Glutamatergic neuron (in vitro differentiated cells): Measurements from ENCODE around the gene DEF6. TPM values are rescaled to one million over a fixed set of nuclear protein-coding genes. Genes with fewer than 3 reads are reported as not detected.

ENCODE experiments used
- DNase-seq: peaks from one replicate; pipeline ENCODE4 v3.0.0; 2022
- H3K27ac Mint-ChIP-seq: one replicate; pipeline ENCODE4 v1.8.0; 2020; ENCODE audit warnings: mild to moderate bottlenecking, mixed read lengths, inconsistent platforms; ENCODE audit not compliant: unreplicated experiment
- H3K27me3 Mint-ChIP-seq: one replicate; pipeline ENCODE4 v1.8.0; 2020; ENCODE audit warnings: mild to moderate bottlenecking, moderate library complexity, mixed read lengths, inconsistent platforms; ENCODE audit not compliant: unreplicated experiment
- H3K36me3 Mint-ChIP-seq: one replicate; pipeline ENCODE4 v1.8.0; 2020; ENCODE audit warnings: mild to moderate bottlenecking, mixed read lengths, inconsistent platforms; ENCODE audit not compliant: unreplicated experiment
- H3K4me1 Mint-ChIP-seq: one replicate; pipeline ENCODE4 v1.8.0; 2020; ENCODE audit warnings: mild to moderate bottlenecking, low read depth, mixed read lengths, inconsistent platforms; ENCODE audit not compliant: unreplicated experiment
- H3K4me3 Mint-ChIP-seq: one replicate; pipeline ENCODE4 v1.8.0; 2020; ENCODE audit warnings: mild to moderate bottlenecking, mixed read lengths, inconsistent platforms; ENCODE audit not compliant: unreplicated experiment
- H3K9me3 Mint-ChIP-seq: one replicate; pipeline ENCODE4 v1.8.0; 2020; ENCODE audit warnings: mild to moderate bottlenecking, moderate library complexity, mixed read lengths, inconsistent platforms; ENCODE audit not compliant: unreplicated experiment
- total RNA-seq: library from RNA; stranded (reverse); fragmentation: NEBNext Ultra II Directional; extraction: Animal tissue kit (Norgen Biotek cat#: 25700); gene quantifications from one replicate; pipeline ENCODE4 v1.2.1, GENCODE V29; 2021; ENCODE audit not compliant: unreplicated experiment
- TF ChIP-seq, protein P1 (sequence below): fragments of 200-600 bp; sonication (generic); IDR thresholded peaks from one replicate; pipeline ENCODE4 v1.5.0; 2021; ENCODE audit not compliant: partially characterized antibody, unreplicated experiment

Gene DEF6
- total RNA-seq, 1 donor from 2014 or later, result 1.8 TPM

DNA sequence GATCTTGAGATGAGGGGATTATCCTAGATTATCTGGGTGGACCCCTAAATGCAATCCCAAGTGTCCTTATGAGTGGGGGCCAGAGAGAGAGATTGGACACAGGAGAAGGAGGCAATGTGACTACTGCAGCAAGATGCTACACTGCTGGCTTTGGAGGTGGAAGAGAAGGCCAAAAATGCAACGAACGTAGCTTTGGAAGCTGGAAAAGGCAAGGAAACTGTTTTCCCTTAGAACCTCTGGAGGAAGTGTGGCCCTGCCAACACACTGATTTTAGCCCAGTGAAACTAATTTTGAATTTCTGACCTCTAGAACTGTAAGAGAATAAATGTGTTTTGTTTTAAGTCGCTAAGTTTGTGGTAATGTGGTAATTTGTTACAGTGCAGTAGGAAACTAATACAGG is 60.5 kb downstream of the DEF6 start:
- no peak for DNase-seq
- H3K4me3 Mint-ChIP-seq, result no peak overlapping the region
- peaks cover 37% of the 10 kb centered on the region for H3K4me1 Mint-ChIP-seq
- H3K27ac Mint-ChIP-seq, result no peak overlapping the region
- H3K27me3 Mint-ChIP-seq, result peaks cover 3% of the 10 kb centered on the region
- TF ChIP-seq, protein P1, sequence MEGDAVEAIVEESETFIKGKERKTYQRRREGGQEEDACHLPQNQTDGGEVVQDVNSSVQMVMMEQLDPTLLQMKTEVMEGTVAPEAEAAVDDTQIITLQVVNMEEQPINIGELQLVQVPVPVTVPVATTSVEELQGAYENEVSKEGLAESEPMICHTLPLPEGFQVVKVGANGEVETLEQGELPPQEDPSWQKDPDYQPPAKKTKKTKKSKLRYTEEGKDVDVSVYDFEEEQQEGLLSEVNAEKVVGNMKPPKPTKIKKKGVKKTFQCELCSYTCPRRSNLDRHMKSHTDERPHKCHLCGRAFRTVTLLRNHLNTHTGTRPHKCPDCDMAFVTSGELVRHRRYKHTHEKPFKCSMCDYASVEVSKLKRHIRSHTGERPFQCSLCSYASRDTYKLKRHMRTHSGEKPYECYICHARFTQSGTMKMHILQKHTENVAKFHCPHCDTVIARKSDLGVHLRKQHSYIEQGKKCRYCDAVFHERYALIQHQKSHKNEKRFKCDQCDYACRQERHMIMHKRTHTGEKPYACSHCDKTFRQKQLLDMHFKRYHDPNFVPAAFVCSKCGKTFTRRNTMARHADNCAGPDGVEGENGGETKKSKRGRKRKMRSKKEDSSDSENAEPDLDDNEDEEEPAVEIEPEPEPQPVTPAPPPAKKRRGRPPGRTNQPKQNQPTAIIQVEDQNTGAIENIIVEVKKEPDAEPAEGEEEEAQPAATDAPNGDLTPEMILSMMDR, result no peak
- H3K9me3 Mint-ChIP-seq, result peaks cover 6% of the 10 kb centered on the region
- H3K36me3 Mint-ChIP-seq, result peaks cover 10% of the 10 kb centered on the region

DNA sequence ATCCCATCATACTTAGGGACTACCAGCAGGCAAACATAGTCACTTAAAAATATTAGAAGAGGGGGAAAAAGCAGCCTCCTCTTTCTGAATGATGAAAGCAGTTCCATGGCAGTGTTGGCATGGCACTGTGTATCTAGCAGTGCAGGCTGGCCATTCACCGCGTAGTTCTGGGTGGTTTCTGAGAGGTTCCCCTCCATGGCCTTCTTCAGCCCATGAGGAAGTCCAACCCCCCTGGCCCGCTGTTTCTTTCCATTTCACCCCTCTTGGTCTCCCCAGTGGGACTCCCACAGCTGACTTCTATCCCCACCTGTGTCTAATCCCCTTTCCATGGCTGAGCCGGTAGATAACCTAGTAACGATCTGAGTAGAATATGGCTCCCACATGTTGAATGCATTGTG is 61.7 kb downstream of the DEF6 start:
- no peak for DNase-seq
- peaks cover 3% of the 10 kb centered on the region for H3K27me3 Mint-ChIP-seq
- no peak overlapping the region for H3K4me3 Mint-ChIP-seq
- peaks cover 44% of the 10 kb centered on the region for H3K4me1 Mint-ChIP-seq
- H3K9me3 Mint-ChIP-seq, result peaks cover 6% of the 10 kb centered on the region
- H3K36me3 Mint-ChIP-seq, result peaks cover 8% of the 10 kb centered on the region
- no peak overlapping the region for H3K27ac Mint-ChIP-seq
- TF ChIP-seq, protein P1, result no peak

DNA sequence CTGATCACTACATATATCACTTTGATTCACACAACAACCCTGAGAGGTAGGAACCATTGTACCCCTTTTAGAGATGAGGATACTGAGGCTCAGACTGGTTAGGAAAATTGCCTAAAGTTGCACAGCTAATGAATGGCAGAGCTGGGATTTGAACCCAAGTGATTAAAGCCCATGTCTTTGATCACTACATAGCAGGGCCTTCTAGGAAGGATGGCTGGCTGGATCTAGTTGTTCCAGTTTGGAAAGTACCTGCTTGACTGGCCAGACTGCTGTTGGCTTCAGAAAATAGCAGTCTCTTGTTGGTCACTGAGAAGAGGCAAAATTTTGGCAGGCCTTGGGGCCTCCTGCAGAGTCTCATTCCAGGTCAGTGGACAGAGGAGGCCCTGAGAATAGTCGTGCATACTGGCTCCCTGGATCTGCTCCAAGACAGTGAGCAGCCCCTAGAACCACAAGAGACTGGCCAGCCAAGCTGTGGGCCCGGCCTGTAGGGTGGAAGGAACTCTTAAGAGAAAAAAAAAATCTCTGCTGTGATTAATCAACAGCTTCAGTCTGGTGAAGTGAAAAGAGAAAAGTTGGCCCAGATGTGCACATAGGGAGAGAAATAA is 62.2 kb downstream of the DEF6 start:
- DNase-seq, result no peak
- Mint-ChIP-seq H3K4me1 (peaks cover 44% of the 10 kb centered on the region), H3K27ac (no peak overlapping the region), H3K9me3 (peaks cover 6% of the 10 kb centered on the region), H3K27me3 (peaks cover 3% of the 10 kb centered on the region), H3K36me3 (peaks cover 8% of the 10 kb centered on the region), H3K4me3 (no peak overlapping the region)
- TF ChIP-seq, protein P1, result no peak

DNA sequence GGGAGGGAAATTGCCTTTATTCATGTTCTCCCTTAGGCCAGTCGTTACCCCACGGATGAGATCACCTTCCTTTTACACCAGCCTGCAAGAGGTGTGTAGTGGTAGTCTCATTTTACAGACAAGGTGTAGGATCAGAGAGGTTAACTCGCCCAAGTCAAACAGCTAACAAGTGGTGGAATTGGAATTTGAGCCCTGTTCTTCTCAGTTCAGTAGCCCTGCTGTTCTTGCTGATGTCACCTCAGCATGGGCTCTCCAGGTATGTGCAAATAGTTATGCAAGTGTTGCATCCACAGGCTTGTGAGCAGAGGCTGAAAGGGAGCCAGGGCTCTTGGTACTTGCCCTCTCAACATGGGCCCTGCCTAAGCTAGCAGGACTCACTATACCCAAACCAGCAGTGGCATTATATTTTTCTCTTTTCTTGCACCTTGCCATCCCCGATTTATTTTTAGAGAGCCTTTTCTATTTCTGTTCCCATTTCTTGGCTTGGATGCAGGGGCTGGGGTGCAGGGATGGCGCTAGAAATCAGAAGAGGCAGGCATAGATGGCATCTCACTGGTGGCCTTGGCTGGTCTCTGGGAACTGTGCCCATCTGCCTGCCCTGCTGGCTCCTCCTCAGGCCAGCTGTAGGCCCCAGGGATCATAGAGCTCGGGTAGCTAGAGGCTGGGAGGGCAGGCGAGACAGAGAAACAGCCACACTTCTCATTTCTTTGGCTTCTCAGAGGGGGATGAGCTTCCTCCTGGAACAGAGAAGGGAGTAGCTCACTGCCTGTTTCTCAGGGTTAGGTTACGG is 62.9 kb downstream of the DEF6 start:
- H3K27me3 Mint-ChIP-seq, result peaks cover 3% of the 10 kb centered on the region
- H3K4me1 Mint-ChIP-seq, result peaks cover 44% of the 10 kb centered on the region
- peak overlapping the region; percentile 41 for H3K4me3 Mint-ChIP-seq
- H3K36me3 Mint-ChIP-seq, result peaks cover 8% of the 10 kb centered on the region
- H3K9me3 Mint-ChIP-seq, result peaks cover 6% of the 10 kb centered on the region
- H3K27ac Mint-ChIP-seq, result no peak overlapping the region
- no peak for DNase-seq
- TF ChIP-seq, protein P1, result no peak

DNA sequence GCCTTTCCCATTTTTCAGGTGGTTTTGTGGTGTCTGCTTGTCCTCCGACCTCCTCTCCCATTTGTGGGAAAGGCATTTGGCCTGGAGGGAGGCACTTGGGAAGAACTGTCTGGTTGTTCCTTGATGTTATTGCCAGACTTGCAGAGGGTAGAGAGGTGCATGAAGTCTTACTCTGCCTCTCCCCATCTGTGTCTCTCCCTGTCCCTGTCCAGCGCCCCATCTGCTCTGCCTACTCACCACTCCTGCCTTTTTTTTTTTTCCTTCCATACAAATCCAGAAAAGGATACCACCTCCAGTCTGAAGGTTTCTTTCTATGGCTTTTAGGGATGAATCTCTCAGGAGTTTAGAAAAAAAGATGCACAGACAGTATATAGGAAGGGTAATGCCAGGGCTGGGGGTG is 64.6 kb downstream of the DEF6 start:
- no peak for DNase-seq
- no peaks in the 10 kb centered on the region for H3K36me3 Mint-ChIP-seq
- peaks cover 3% of the 10 kb centered on the region for H3K27me3 Mint-ChIP-seq
- peaks cover 41% of the 10 kb centered on the region for H3K4me1 Mint-ChIP-seq
- H3K9me3 Mint-ChIP-seq, result peaks cover 4% of the 10 kb centered on the region
- peak overlapping the region; percentile 61 for H3K4me3 Mint-ChIP-seq
- H3K27ac Mint-ChIP-seq, result peak overlapping the region; percentile 86
- TF ChIP-seq, protein P1, result no peak
